ENCODE data around the gene MICOS13. TPM values are rescaled to one million over a fixed set of nuclear protein-coding genes. Genes with fewer than 3 reads are reported as not detected.

Gene MICOS13
- total and polyA plus RNA-seq, 5 experiments from 2014 or later: 40.1 to 110 (median 95.5) TPM

DNA sequence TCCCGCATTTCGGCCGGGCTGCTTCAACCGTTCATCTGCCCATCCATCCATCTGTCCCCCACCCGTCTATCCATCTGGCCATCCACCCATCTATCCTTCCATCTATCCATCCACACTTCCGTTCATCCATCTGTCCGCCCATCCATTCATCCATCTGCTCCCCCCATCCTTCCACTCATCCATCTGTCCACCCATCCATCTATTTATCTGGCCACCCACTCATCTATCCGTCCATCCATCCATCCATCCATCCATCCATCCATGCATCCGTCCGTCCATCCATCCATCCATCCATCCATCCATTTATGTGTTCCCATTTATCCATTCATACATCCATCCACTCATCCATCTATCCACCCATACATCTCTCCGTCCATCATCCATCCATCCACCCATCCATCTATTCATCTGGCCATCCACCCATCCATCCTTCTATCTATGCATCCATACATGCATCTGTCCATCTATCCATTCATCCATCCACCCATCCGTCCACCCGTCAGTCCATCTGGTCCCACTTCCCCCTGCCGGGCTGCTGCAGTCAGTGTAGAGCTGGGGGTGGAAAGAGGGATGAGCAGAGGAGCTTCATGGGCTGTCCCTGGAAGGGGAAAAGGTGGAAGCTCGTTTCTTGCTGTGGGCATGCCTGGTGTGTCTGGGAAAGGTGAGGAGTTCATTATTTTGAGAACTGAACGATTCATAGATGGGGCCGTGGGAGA lies 1.2 kb upstream of the MICOS13 start:
- Mint-ChIP-seq H3K4me3 (peak overlapping the region; percentile 67 to 87 (median 80)), H3K27ac (peak overlapping the region; percentile 69 to 99 (median 86)), H3K9me3 (no peaks in the 10 kb centered on the region), H3K27me3 (peaks cover 0 to 3% (median 0%) of the 10 kb centered on the region in 5 donors), H3K36me3 (no peaks in the 10 kb centered on the region), H3K4me1 (peaks cover 23 to 42% (median 32%) of the 10 kb centered on the region in 4 donors)
- ATAC-seq (no peak), DNase-seq (no peak)
- POLR2A ChIA-PET: interaction anchor here (0.6 to 2.9 kb wide), 4 partner anchors 9 to 1207 kb away, joined by 4 to 15 read pairs (median 6); partner anchors contain the start of genes RPL36, SAFB and SAFB2

DNA sequence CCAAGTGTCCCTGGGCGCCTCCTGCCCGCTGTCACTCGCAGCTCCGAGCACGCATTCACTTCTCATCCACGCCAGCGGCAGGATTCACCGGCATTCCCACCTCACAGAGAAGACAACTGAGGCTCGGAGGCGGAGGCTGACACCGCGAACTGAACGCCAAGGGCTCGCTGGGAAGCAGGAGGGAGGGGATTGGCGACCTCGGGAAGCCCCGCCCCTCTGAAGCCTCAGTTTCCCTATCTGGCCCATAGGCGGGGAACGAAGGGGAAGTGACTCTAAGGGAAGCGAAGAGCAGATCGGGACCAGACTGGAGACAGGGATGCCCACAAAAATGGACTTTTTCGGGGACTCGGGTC lies 256 bp downstream of the MICOS13 start:
- H3K9me3 Mint-ChIP-seq: no peaks in the 10 kb centered on the region
- H3K27me3 Mint-ChIP-seq: peaks cover 0 to 3% (median 0%) of the 10 kb centered on the region in 5 donors
- POLR2A ChIA-PET: interaction anchor here (1.5 to 2.9 kb wide), 3 partner anchors 10 to 57 kb away, joined by 6 to 15 read pairs (median 6); partner anchors contain the start of genes CATSPERD, LONP1, RPL36 and SAFB
- DNase-seq (no peak), ATAC-seq (no peak)
- peaks cover 18 to 36% (median 29%) of the 10 kb centered on the region in 4 donors for H3K4me1 Mint-ChIP-seq
- peak overlapping the region; percentile 93 to 100 (median 99) for H3K27ac Mint-ChIP-seq
- H3K36me3 Mint-ChIP-seq: no peaks in the 10 kb centered on the region
- peak overlapping the region; percentile 86 to 97 (median 92) for H3K4me3 Mint-ChIP-seq

DNA sequence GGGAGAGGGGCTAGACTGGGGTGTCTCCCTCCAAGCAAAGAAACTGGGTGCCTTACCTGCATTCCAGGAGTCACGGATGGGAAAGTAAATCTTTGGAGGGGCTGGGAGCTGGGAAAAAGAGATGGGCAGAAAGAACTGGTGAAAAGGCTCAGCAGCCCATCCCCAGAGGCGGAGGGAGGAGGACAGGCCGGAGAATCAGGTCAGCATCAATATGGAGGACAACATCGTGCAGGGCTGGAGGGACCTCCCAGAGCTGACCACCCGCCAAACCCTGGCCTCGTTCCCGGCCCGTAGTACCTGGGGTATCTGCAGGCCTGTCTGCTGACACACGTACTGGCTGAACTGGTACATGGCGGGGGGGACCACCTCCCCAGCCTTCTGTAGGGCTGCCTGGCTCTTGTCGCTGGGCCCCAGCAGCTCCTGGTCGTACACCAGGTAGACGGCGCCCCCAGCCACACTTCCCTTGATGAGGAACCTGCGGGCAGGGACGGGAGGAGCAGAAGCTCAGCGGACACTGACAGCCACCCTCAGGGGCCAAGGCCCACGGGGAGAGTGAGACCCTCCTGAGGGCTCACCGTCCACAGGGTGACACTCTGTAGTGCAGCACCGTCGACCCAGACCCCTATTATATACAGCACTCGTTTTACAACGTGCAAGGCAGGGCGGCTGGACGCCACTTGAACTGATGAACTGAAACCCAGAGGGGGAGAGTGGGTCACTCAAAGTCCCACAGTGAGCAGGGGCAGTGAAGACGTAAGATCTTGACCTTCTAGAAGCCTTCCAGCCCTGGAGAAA lies 830 bp downstream of the MICOS13 start:
- H3K4me3 Mint-ChIP-seq: peak overlapping the region; percentile 86 to 97 (median 92)
- H3K27me3 Mint-ChIP-seq: peaks cover 0 to 3% (median 0%) of the 10 kb centered on the region in 5 donors
- no peak for ATAC-seq
- POLR2A ChIA-PET: interaction anchor here (1.5 to 2.9 kb wide), 3 partner anchors 11 to 57 kb away, joined by 6 to 15 read pairs (median 6); partner anchors contain the start of genes CATSPERD, LONP1, RPL36 and SAFB
- H3K4me1 Mint-ChIP-seq: peaks cover 18 to 36% (median 29%) of the 10 kb centered on the region in 4 donors
- H3K36me3 Mint-ChIP-seq: no peaks in the 10 kb centered on the region
- no peak for DNase-seq
- no peaks in the 10 kb centered on the region for H3K9me3 Mint-ChIP-seq
- H3K27ac Mint-ChIP-seq: peak overlapping the region; percentile 93 to 100 (median 99)

DNA sequence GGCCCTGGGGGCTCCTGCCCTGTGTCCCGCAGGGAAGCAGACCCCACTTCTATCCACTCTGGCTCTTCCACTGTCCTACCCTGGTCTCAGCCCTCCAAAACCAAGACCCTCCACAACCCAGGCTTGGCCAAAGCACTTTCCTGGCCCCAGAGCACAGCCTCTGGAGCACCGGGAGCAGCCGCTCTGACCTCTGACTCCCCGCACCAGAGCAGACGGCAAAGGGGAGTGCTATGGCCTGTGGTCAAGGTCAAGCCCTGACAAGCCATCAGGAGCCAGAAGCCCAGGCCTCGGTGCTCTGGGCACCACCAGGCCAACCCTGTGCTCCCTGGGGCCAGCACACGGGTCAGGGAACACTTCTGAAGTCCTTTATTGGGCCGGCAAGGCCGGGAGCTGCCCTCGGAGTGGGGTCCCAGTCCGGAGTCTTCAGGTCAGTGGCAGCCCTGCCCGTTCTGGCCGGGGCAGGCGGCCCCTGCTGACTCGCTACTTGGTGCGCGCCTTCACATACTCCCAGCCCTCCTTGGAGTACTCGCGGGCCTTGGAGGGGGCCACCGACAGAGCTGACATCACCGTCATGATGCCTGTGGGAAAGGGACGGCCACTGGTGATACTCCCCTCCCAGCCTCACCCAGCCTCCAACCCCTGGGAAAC lies 2.1 kb downstream of the MICOS13 start:
- Mint-ChIP-seq H3K36me3 (no peaks in the 10 kb centered on the region), H3K9me3 (no peaks in the 10 kb centered on the region), H3K27me3 (peaks cover 0 to 3% (median 0%) of the 10 kb centered on the region in 5 donors), H3K27ac (no peak overlapping the region), H3K4me3 (peak overlapping the region in 2 of 10 donors; percentile 3 to 26), H3K4me1 (peaks cover 18 to 36% (median 29%) of the 10 kb centered on the region in 4 donors)
- DNase-seq (no peak), ATAC-seq (no peak)
- POLR2A ChIA-PET: interaction anchor here (0.5 kb wide), 2 partner anchors 21 to 81 kb away, joined by 3 to 4 read pairs; no protein-coding TSS in a partner anchor

DNA sequence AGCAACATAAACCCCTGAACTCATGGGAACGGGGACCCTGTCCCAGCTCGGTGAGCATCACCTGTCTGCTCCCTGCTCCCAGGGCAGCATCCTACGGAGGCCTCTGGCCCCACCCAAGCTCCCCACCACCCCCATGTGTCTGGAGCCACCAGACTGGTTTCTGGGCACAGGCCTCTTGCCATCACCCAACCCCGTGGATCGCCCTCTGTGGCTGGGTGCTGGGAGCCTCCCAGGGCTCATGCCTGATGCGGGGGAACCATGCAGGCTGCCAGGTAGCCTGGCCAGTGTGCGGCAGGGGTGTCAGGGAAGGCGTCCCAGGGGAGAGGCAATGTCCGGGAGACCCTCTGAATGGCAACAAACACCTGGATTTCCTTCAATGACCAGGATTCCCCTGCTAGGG lies 2.7 kb downstream of the MICOS13 start:
- POLR2A ChIA-PET: interaction anchor here (1.0 kb wide), 1 partner anchor 43 kb away, joined by 4 read pairs; the partner anchor contains the start of genes CATSPERD and LONP1
- H3K9me3 Mint-ChIP-seq: no peaks in the 10 kb centered on the region
- H3K27me3 Mint-ChIP-seq: peaks cover 0 to 3% (median 0%) of the 10 kb centered on the region in 5 donors
- no peak for ATAC-seq
- no peak overlapping the region for H3K27ac Mint-ChIP-seq
- no peaks in the 10 kb centered on the region for H3K36me3 Mint-ChIP-seq
- peak overlapping the region in 1 of 10 donors; percentile 37 for H3K4me3 Mint-ChIP-seq
- peaks cover 16 to 38% (median 30%) of the 10 kb centered on the region in 4 donors for H3K4me1 Mint-ChIP-seq
- no peak for DNase-seq

DNA sequence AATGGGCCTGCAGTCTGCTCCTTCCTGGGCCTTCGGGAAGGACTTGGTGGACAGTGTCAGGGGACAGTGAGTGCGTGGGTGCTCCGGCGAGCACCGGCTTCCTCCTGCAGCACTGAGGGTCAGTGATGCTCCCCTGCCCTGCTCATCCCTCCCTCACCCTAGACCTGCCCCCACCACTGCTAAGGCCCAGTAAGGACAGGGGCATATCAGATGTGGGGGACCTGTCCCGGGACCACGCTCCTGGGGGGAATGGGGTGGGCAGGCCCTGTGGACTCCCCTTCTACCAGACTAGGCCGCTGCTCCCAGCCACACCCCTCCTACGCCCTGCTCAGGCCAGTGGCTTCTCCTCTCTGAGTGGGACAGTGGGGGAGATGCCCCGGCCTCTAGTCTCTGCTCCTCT lies 3.2 kb downstream of the MICOS13 start:
- ATAC-seq (no peak), DNase-seq (no peak)
- POLR2A ChIA-PET: interaction anchor here (0.9 to 1.0 kb wide), 2 partner anchors 13 to 43 kb away, joined by 4 read pairs; partner anchors contain the start of genes CATSPERD, LONP1 and RPL36
- peaks cover 16 to 35% (median 28%) of the 10 kb centered on the region in 4 donors for H3K4me1 Mint-ChIP-seq
- no peaks in the 10 kb centered on the region for H3K9me3 Mint-ChIP-seq
- H3K27me3 Mint-ChIP-seq: peaks cover 0 to 3% (median 0%) of the 10 kb centered on the region in 5 donors
- H3K36me3 Mint-ChIP-seq: no peaks in the 10 kb centered on the region
- peak overlapping the region in 1 of 10 donors; percentile 37 for H3K27ac Mint-ChIP-seq
- H3K4me3 Mint-ChIP-seq: no peak overlapping the region

DNA sequence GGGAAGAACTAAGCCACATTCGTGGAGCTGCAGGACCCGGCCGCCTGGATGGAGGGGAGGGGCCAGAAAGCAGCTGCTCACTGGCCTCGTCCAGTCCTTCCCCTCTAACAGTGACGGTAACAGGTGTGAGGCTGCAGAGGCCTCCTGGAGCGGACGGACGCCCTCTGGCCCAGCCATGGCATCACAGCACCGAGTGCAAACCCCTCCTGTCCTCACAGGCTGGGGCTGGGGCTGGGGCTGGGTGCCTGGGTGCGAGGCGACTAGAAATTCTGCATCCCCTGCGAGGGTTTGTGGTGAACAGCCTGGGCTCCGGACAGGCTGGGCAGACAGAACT lies 3.6 kb downstream of the MICOS13 start:
- H3K36me3 Mint-ChIP-seq: no peaks in the 10 kb centered on the region
- no peak overlapping the region for H3K27ac Mint-ChIP-seq
- DNase-seq (no peak), ATAC-seq (no peak)
- H3K4me3 Mint-ChIP-seq: no peak overlapping the region
- POLR2A ChIA-PET: interaction anchor here (0.6 to 1.0 kb wide), 3 partner anchors 13 to 44 kb away, joined by 4 read pairs; partner anchors contain the start of genes CATSPERD, LONP1 and RPL36
- H3K4me1 Mint-ChIP-seq: peaks cover 16 to 31% (median 24%) of the 10 kb centered on the region in 4 donors
- peaks cover 0 to 3% (median 0%) of the 10 kb centered on the region in 5 donors for H3K27me3 Mint-ChIP-seq
- H3K9me3 Mint-ChIP-seq: no peaks in the 10 kb centered on the region

DNA sequence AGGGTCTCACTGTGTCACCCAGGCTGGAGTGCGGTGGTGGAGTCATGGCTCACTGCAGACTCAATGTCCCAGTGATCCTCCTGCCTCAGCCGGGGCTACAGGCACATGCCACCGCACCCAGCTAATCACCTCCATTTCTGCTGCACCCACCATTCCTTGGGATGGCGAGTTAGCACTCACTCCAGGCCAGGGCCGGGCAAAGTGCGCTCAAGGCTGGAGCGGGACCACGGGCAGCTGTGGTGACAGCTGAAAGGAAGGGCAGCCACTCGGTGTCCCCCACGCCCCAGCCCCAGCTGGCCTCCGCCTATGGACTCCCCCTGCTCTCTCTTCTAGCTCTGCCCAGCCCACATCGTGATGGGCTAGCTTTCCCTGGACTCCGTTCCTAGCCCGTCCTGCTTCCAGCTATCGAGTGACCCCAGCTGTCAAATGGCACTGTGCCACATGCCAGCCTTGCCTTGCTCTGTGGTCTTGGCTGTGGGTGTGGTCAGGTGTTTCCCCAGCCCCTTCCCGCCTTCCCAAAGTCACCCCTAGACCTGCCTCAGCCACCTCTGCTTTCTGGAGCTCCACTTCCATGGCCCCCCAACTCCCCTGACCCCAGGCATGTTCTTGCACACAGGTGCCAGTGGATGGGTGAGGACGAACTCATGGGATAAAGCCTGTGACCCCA lies 4.1 kb downstream of the MICOS13 start:
- DNase-seq: no peak
- H3K4me1 Mint-ChIP-seq: peaks cover 12 to 26% (median 19%) of the 10 kb centered on the region in 4 donors
- H3K27me3 Mint-ChIP-seq: peaks cover 0 to 3% (median 0%) of the 10 kb centered on the region in 5 donors
- H3K9me3 Mint-ChIP-seq: no peaks in the 10 kb centered on the region
- H3K36me3 Mint-ChIP-seq: no peaks in the 10 kb centered on the region
- no peak for ATAC-seq
- peak overlapping the region in 2 of 10 donors; percentile 33 to 90 for H3K27ac Mint-ChIP-seq
- POLR2A ChIA-PET: interaction anchor here (0.6 to 1.0 kb wide), 3 partner anchors 13 to 44 kb away, joined by 4 read pairs; partner anchors contain the start of genes CATSPERD, LONP1 and RPL36
- H3K4me3 Mint-ChIP-seq: peak overlapping the region in 1 of 10 donors; percentile 2

DNA sequence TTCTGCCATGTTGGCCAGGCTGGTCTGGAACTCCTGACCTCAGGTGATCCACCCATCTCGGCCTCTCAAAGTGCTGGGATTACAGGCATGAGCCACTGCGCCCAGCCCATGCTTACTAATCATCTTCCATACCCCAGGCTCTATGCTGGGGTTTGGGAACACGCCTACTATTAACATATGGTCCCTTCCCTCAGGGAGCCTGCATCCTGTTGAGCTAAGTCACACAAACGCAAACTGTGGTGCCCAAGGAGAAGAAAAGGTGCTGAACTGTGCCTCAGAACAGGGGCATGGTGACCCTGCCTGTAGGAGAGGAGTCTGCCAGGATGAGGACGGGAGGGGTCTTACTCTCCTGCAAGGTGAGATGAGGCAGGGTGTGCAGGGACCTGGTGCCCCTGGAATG lies 5.6 kb downstream of the MICOS13 start:
- DNase-seq (no peak), ATAC-seq (no peak)
- H3K9me3 Mint-ChIP-seq: no peaks in the 10 kb centered on the region
- peaks cover 6 to 17% (median 10%) of the 10 kb centered on the region in 4 donors for H3K4me1 Mint-ChIP-seq
- POLR2A ChIA-PET: interaction anchor here (0.5 to 1.1 kb wide), 3 partner anchors 52 to 1616 kb away, joined by 3 to 6 read pairs (median 3); partner anchors contain the start of genes SAFB and SAFB2
- no peak overlapping the region for H3K4me3 Mint-ChIP-seq
- peak overlapping the region in 1 of 10 donors; percentile 79 for H3K27ac Mint-ChIP-seq
- no peaks in the 10 kb centered on the region for H3K27me3 Mint-ChIP-seq
- peaks cover 0 to 6% (median 0%) of the 10 kb centered on the region in 3 donors for H3K36me3 Mint-ChIP-seq

DNA sequence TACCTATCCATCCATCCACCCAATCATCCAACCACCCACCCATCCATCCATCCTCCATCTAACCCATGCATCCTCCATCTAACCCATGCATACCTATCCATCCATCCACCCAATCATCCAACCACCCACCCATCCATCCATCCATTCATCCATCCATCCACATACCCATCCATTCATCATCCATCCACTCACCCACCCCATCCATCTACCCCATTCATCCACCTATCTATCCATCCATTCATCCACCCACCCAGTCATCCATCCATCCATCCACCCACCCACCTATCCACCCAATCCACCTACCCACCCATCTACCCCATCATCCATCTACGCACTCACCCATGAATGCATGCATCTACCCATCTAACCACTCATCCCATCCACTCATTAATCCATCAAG lies 6.6 kb downstream of the MICOS13 start:
- H3K27ac Mint-ChIP-seq: no peak overlapping the region
- POLR2A ChIA-PET: interaction anchor here (0.7 kb wide), 1 partner anchor 1615 kb away, joined by 6 read pairs; no protein-coding TSS in a partner anchor
- DNase-seq (no peak), ATAC-seq (no peak)
- H3K27me3 Mint-ChIP-seq: no peaks in the 10 kb centered on the region
- H3K9me3 Mint-ChIP-seq: no peaks in the 10 kb centered on the region
- H3K4me1 Mint-ChIP-seq: peaks cover 0 to 7% (median 3%) of the 10 kb centered on the region in 4 donors
- no peak overlapping the region for H3K4me3 Mint-ChIP-seq
- peaks cover 0 to 15% (median 0%) of the 10 kb centered on the region in 3 donors for H3K36me3 Mint-ChIP-seq

DNA sequence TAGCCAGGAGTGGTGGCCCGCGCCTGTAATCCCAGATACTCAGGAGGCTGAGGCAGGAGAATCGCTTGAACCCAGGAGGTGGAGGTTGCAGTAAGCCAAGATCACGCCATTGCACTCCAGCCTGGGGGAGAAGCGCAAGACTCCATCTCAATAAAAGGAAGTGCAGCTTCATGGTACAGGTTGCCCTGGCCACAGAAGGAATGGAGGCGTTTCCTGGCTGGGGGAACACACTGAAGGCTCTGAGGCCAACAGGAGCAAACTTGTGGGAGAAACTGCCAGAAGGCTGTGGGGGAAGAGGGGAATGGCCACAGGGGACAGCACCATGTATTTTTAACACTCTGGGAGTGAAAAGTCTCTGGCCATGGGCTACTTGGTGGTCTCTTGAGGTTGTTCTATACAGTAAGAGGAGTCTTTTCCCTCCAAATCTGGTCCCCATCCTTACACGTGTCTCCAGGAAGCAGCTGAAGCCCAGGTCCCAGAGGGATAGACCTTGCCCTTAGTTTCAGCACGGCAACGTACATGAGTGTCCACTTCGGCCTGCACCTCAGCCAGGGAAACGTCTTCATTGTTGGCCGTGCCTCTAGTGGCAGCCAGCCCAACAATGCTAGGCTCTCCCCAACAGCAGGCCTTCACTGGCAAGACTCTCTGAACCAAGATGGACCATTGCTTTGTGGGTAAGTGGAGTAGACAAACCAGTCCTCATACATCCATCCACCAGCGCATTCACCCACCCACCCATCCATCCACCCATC lies 7.4 kb downstream of the MICOS13 start:
- POLR2A ChIA-PET: interaction anchor here (0.6 kb wide), 1 partner anchor 1817 kb away, joined by 3 read pairs; no protein-coding TSS in a partner anchor
- H3K27me3 Mint-ChIP-seq: no peaks in the 10 kb centered on the region
- no peak overlapping the region for H3K4me3 Mint-ChIP-seq
- peak overlapping the region in 2 of 10 donors; percentile 53 to 75 for H3K27ac Mint-ChIP-seq
- peaks cover 0 to 22% (median 0%) of the 10 kb centered on the region in 3 donors for H3K36me3 Mint-ChIP-seq
- ATAC-seq: no peak
- peak in 1 of 10 donors; percentile 46 for DNase-seq
- peaks cover 0 to 7% (median 3%) of the 10 kb centered on the region in 4 donors for H3K4me1 Mint-ChIP-seq
- H3K9me3 Mint-ChIP-seq: no peaks in the 10 kb centered on the region

Data from naive thymus-derived CD8-positive, alpha-beta T cell (primary cell).